ENCODE results near the gene ARAP2. TPM values are rescaled to one million over a fixed set of nuclear protein-coding genes. Genes with fewer than 3 reads are reported as not detected.

The ARAP2 gene
- total RNA-seq, 1 experiment from 2014 or later, result 12.0 TPM

- Mint-ChIP-seq H3K27me3 (ENCODE audit: insufficient read depth, unreplicated experiment) (no peaks in the 10 kb centered on the region), H3K36me3 (ENCODE audit: insufficient read depth, unreplicated experiment) (no peaks in the 10 kb centered on the region), H3K9me3 (ENCODE audit: unreplicated experiment) (no peaks in the 10 kb centered on the region), H3K27ac (ENCODE audit: low read depth, unreplicated experiment) (no peak overlapping the region), H3K4me1 (ENCODE audit: insufficient read depth, unreplicated experiment) (peaks cover 9% of the 10 kb centered on the region), H3K4me3 (ENCODE audit: unreplicated experiment) (no peak overlapping the region)
- no peak for DNase-seq (ENCODE audit: unreplicated experiment)
- CTCF ChIA-PET, result interaction anchor here (1.4 kb wide), 1 partner anchor 11 kb away, joined by 5 read pairs; the partner anchor contains the start of gene DTHD1
- intact Hi-C loops (cut with micrococcal nuclease), result no loop called here
- no TSS peak for BruUV-seq (replicated peaks)
- POLR2A ChIA-PET, result interaction anchor here (0.8 to 5.2 kb wide), 3 partner anchors 11 to 25 kb away, joined by 3 to 48 read pairs (median 10); partner anchors contain the start of genes ARAP2 and DTHD1
- TF ChIP-seq, protein P1, sequence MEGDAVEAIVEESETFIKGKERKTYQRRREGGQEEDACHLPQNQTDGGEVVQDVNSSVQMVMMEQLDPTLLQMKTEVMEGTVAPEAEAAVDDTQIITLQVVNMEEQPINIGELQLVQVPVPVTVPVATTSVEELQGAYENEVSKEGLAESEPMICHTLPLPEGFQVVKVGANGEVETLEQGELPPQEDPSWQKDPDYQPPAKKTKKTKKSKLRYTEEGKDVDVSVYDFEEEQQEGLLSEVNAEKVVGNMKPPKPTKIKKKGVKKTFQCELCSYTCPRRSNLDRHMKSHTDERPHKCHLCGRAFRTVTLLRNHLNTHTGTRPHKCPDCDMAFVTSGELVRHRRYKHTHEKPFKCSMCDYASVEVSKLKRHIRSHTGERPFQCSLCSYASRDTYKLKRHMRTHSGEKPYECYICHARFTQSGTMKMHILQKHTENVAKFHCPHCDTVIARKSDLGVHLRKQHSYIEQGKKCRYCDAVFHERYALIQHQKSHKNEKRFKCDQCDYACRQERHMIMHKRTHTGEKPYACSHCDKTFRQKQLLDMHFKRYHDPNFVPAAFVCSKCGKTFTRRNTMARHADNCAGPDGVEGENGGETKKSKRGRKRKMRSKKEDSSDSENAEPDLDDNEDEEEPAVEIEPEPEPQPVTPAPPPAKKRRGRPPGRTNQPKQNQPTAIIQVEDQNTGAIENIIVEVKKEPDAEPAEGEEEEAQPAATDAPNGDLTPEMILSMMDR (IDR thresholded peaks at IDR 0.05; ENCODE audit: unreplicated experiment), result no peak
Observed at GRCh38 chr4:36269101-36269500, 24.8 kb upstream of the ARAP2 start.

GRCh38 chr4:36267486-36268268, 23.4 kb upstream of the ARAP2 start:
- H3K27ac Mint-ChIP-seq (ENCODE audit: low read depth, unreplicated experiment), result no peak overlapping the region
- intact Hi-C loops (cut with micrococcal nuclease), result no loop called here
- DNase-seq (ENCODE audit: unreplicated experiment), result no peak
- no TSS peak for BruUV-seq (replicated peaks)
- no peak overlapping the region for H3K4me3 Mint-ChIP-seq (ENCODE audit: unreplicated experiment)
- TF ChIP-seq, protein P1 (IDR thresholded peaks at IDR 0.05; ENCODE audit: unreplicated experiment), result no peak
- no peaks in the 10 kb centered on the region for H3K36me3 Mint-ChIP-seq (ENCODE audit: insufficient read depth, unreplicated experiment)
- peaks cover 1% of the 10 kb centered on the region for H3K4me1 Mint-ChIP-seq (ENCODE audit: insufficient read depth, unreplicated experiment)
- ChIA-PET CTCF (interaction anchor here (0.6 to 1.5 kb wide), 6 partner anchors 13 to 32 kb away, joined by 3 to 8 read pairs (median 6); partner anchors contain the start of genes ARAP2 and DTHD1), POLR2A (interaction anchor here (0.5 to 5.2 kb wide), 5 partner anchors 9 to 47 kb away, joined by 3 to 48 read pairs (median 10); partner anchors contain the start of genes ARAP2 and DTHD1)
- no peaks in the 10 kb centered on the region for H3K27me3 Mint-ChIP-seq (ENCODE audit: insufficient read depth, unreplicated experiment)
- H3K9me3 Mint-ChIP-seq (ENCODE audit: unreplicated experiment), result no peaks in the 10 kb centered on the region

DNA sequence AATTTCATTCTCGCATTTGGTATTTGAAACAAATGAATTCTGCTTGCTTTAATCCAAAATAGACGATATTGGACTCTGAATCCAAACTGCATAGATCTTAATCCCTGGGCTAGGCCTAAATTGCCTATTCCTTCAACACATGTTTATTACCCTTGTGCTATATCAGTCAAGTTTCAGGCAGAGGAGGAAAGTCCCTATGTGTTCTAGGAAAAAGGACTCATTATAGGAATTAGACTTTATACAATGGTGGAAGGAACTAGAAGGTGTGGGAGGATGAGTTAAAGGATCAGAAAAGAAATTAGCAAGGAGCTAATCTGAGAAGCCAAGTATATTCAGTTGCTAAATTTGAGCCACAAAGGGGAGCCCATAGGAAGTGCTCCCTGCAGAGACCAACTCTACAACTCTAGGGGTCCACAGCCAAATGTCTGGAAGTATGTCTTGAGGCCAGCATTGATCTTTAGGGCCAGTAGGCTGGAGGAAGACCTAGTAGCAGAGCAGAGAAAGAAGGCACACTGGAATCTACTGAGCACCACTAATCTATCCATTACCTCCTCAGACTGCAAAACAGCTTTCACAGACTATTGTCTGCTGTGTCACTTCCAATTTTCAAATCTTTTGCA, 20.0 kb upstream of the ARAP2 start:
- BruUV-seq (replicated peaks), result no TSS peak
- no peak overlapping the region for H3K27ac Mint-ChIP-seq (ENCODE audit: low read depth, unreplicated experiment)

More for the DNA sequence above, 20.0 kb upstream of the ARAP2 start:
- POLR2A ChIA-PET, result interaction anchor here (1.2 kb wide), 1 partner anchor 20 kb away, joined by 4 read pairs; the partner anchor contains the start of gene ARAP2
- Mint-ChIP-seq H3K4me1 (ENCODE audit: insufficient read depth, unreplicated experiment) (no peaks in the 10 kb centered on the region), H3K27me3 (ENCODE audit: insufficient read depth, unreplicated experiment) (no peaks in the 10 kb centered on the region), H3K4me3 (ENCODE audit: unreplicated experiment) (no peak overlapping the region), H3K36me3 (ENCODE audit: insufficient read depth, unreplicated experiment) (no peaks in the 10 kb centered on the region), H3K9me3 (ENCODE audit: unreplicated experiment) (no peaks in the 10 kb centered on the region)
- intact Hi-C loops (cut with micrococcal nuclease), result no loop called here
- no peak for DNase-seq (ENCODE audit: unreplicated experiment)
- TF ChIP-seq, protein P1 (IDR thresholded peaks at IDR 0.05; ENCODE audit: unreplicated experiment), result no peak
- CTCF ChIA-PET, result no interaction called here

All from MCF 10A (cell line).